ENCODE measurements around the gene TMUB1.

Gene TMUB1

GRCh38 chr7:151080522-151081169 lies 2.6 kb downstream of the TMUB1 start, which contains the start of gene FASTK:
TSS of gene FASTK (minus strand) at chr7:151080809. CDS start at chr7:151080766, 43 bp downstream.
- Histone ChIP-seq H3K4me3 (peak within 1 kb of the TSS; percentile 81 to 98 (median 86)), H3K27me3 (peaks cover 0 to 22% (median 20%) of the 10 kb centered on the region in 11 experiments; a peak in 18 of 22 replicates), H4K20me1 (peaks cover 5 to 58% (median 44%) of the 10 kb centered on the region in 11 experiments; a peak in 21 of 22 replicates), H3K9ac (peak within 1 kb of the TSS; percentile 90 to 99 (median 97)), H3K4me2 (peak within 1 kb of the TSS; percentile 98 to 100 (median 99)), H3K27ac (peak within 1 kb of the TSS; percentile 82 to 98 (median 93)), H3K4me1 (peaks cover 61 to 74% (median 68%) of the 10 kb centered on the region in 10 experiments), H3K9me3 (replicated peaks in 1 of 11) (no peaks in the 10 kb centered on the region), H3K36me3 (peaks cover 16 to 40% (median 27%) of the 10 kb centered on the region in 11 experiments)
- no peak for TF ChIP-seq Cebpa-rat (IDR thresholded peaks at IDR 0.05)

GRCh38 chr7:151080067-151080521 lies 3.2 kb downstream of the TMUB1 start:
- peak overlapping the region; percentile 81 to 98 (median 86) for H3K4me3 ChIP-seq
- H3K9ac ChIP-seq, result peak overlapping the region; percentile 90 to 99 (median 97)
- peaks cover 5 to 63% (median 49%) of the 10 kb centered on the region in 11 experiments; a peak in 21 of 22 replicates for H4K20me1 ChIP-seq
- H3K27ac ChIP-seq, result peak overlapping the region; percentile 82 to 98 (median 93)
- peaks cover 0 to 16% (median 15%) of the 10 kb centered on the region in 11 experiments; a peak in 18 of 22 replicates for H3K27me3 ChIP-seq
- peak overlapping the region; percentile 95 to 100 (median 99) for H3K4me2 ChIP-seq
- peaks cover 22 to 45% (median 32%) of the 10 kb centered on the region in 11 experiments for H3K36me3 ChIP-seq
- H3K4me1 ChIP-seq, result peaks cover 56 to 68% (median 63%) of the 10 kb centered on the region in 10 experiments
- no peak for TF ChIP-seq Cebpa-rat (IDR thresholded peaks at IDR 0.05)
- H3K9me3 ChIP-seq (replicated peaks in 1 of 11), result no peaks in the 10 kb centered on the region

GRCh38 chr7:151079199-151079910 lies 3.9 kb downstream of the TMUB1 start:
- H3K9me3 ChIP-seq (replicated peaks in 1 of 11), result no peaks in the 10 kb centered on the region
- H3K4me1 ChIP-seq, result peaks cover 53 to 61% (median 56%) of the 10 kb centered on the region in 10 experiments
- H4K20me1 ChIP-seq, result peaks cover 5 to 71% (median 57%) of the 10 kb centered on the region in 11 experiments; a peak in 21 of 22 replicates
- H3K27ac ChIP-seq, result peak overlapping the region in 10 of 11 experiments; percentile 84 to 98 (median 94); a peak in 19 of 22 replicates
- peak overlapping the region; percentile 90 to 99 (median 97) for H3K9ac ChIP-seq
- H3K36me3 ChIP-seq, result peaks cover 29 to 53% (median 39%) of the 10 kb centered on the region in 11 experiments
- TF ChIP-seq Cebpa-rat (IDR thresholded peaks at IDR 0.05), result no peak
- H3K4me3 ChIP-seq, result peak overlapping the region; percentile 81 to 98 (median 86)
- peaks cover 0 to 9% (median 7%) of the 10 kb centered on the region in 11 experiments; a peak in 14 of 22 replicates for H3K27me3 ChIP-seq
- H3K4me2 ChIP-seq, result peak overlapping the region; percentile 95 to 100 (median 99)

- H3K9ac ChIP-seq, result peak overlapping the region; percentile 90 to 99 (median 97); a peak in 21 of 22 replicates
- peaks cover 44 to 53% (median 48%) of the 10 kb centered on the region in 10 experiments for H3K4me1 ChIP-seq
- H3K9me3 ChIP-seq (replicated peaks in 1 of 11), result no peaks in the 10 kb centered on the region
- H3K4me2 ChIP-seq, result peak overlapping the region; percentile 95 to 100 (median 99)
- peak overlapping the region in 8 of 10 experiments; percentile 14 to 98 (median 86); a peak in 12 of 20 replicates for H3K4me3 ChIP-seq
- H3K27ac ChIP-seq, result peak overlapping the region in 5 of 11 experiments; percentile 2 to 96 (median 6); a peak in 5 of 22 replicates
- TF ChIP-seq Cebpa-rat (IDR thresholded peaks at IDR 0.05), result no peak
- H3K27me3 ChIP-seq, result no peaks in the 10 kb centered on the region
- H3K36me3 ChIP-seq, result peaks cover 38 to 62% (median 49%) of the 10 kb centered on the region in 11 experiments
- peaks cover 5 to 75% (median 62%) of the 10 kb centered on the region in 11 experiments; a peak in 21 of 22 replicates for H4K20me1 ChIP-seq
Observed at GRCh38 chr7:151078233-151079040, 4.9 kb downstream of the TMUB1 start.

GRCh38 chr7:151077705-151078232 lies 5.5 kb downstream of the TMUB1 start:
- Histone ChIP-seq H4K20me1 (peaks cover 5 to 77% (median 65%) of the 10 kb centered on the region in 11 experiments; a peak in 21 of 22 replicates), H3K4me2 (peak overlapping the region; percentile 95 to 100 (median 99); a peak in 21 of 22 replicates), H3K4me1 (peaks cover 43 to 52% (median 48%) of the 10 kb centered on the region in 10 experiments), H3K36me3 (peaks cover 45 to 69% (median 55%) of the 10 kb centered on the region in 11 experiments), H3K9me3 (replicated peaks in 1 of 11) (no peaks in the 10 kb centered on the region), H3K4me3 (no peak overlapping the region), H3K9ac (peak overlapping the region in 9 of 11 experiments; percentile 9 to 99 (median 96); a peak in 10 of 22 replicates), H3K27ac (peak overlapping the region in 4 of 11 experiments; percentile 4 to 96 (median 22); a peak in 4 of 22 replicates), H3K27me3 (no peaks in the 10 kb centered on the region)
- TF ChIP-seq Cebpa-rat (IDR thresholded peaks at IDR 0.05), result no peak

- H3K9ac ChIP-seq, result peak overlapping the region in 5 of 11 experiments; percentile 9 to 93 (median 45); a peak in 5 of 22 replicates
- no peaks in the 10 kb centered on the region for H3K27me3 ChIP-seq
- H3K4me3 ChIP-seq, result no peak overlapping the region
- peak overlapping the region in 1 of 11 experiments; percentile 39; a peak in 2 of 22 replicates for H3K27ac ChIP-seq
- H3K4me1 ChIP-seq, result peaks cover 37 to 47% (median 42%) of the 10 kb centered on the region in 10 experiments
- no peaks in the 10 kb centered on the region for H3K9me3 ChIP-seq (replicated peaks in 1 of 11)
- H3K36me3 ChIP-seq, result peaks cover 52 to 75% (median 62%) of the 10 kb centered on the region in 11 experiments
- no peak for TF ChIP-seq Cebpa-rat (IDR thresholded peaks at IDR 0.05)
- H3K4me2 ChIP-seq, result peak overlapping the region in 6 of 11 experiments; percentile 95 to 100 (median 100); a peak in 8 of 22 replicates
- H4K20me1 ChIP-seq, result peaks cover 5 to 84% (median 66%) of the 10 kb centered on the region in 11 experiments; a peak in 21 of 22 replicates
Observed at GRCh38 chr7:151076863-151077704, 6.2 kb downstream of the TMUB1 start.

GRCh38 chr7:151075978-151076426 lies 7.3 kb downstream of the TMUB1 start:
- no peak overlapping the region for H3K27ac ChIP-seq

More at GRCh38 chr7:151075978-151076426, 7.3 kb downstream of the TMUB1 start:
- Histone ChIP-seq H4K20me1 (peaks cover 5 to 91% (median 62%) of the 10 kb centered on the region in 11 experiments; a peak in 21 of 22 replicates), H3K4me2 (no peak overlapping the region), H3K4me3 (no peak overlapping the region), H3K27me3 (no peaks in the 10 kb centered on the region), H3K9me3 (replicated peaks in 1 of 11) (no peaks in the 10 kb centered on the region), H3K9ac (no peak overlapping the region; a peak in 1 of 22 replicates), H3K4me1 (peaks cover 26 to 36% (median 31%) of the 10 kb centered on the region in 10 experiments), H3K36me3 (peaks cover 62 to 80% (median 69%) of the 10 kb centered on the region in 11 experiments)
- TF ChIP-seq Cebpa-rat (IDR thresholded peaks at IDR 0.05), result no peak
